GM20000 (cell line): ENCODE data around the gene PPFIA2.

Experiments
- DNase-seq: peaks from one replicate; pipeline ENCODE4 v3.0.0; 2012; ENCODE audit warnings: low spot score
- TF ChIP-seq, protein P1 (sequence below): IDR thresholded peaks from 2 replicates; pipeline ENCODE4 v1.5.1; 2012; ENCODE audit warnings: mild to moderate bottlenecking, control low read depth; ENCODE audit errors: extremely low read depth, missing control alignments

PPFIA2 gene

GRCh38 chr12:81759190-81760051 is at the start of gene PPFIA2:
Gene PPFIA2, minus strand, starts transcription at chr12:81759350.
- DNase-seq: no peak
- TF ChIP-seq, protein P1, sequence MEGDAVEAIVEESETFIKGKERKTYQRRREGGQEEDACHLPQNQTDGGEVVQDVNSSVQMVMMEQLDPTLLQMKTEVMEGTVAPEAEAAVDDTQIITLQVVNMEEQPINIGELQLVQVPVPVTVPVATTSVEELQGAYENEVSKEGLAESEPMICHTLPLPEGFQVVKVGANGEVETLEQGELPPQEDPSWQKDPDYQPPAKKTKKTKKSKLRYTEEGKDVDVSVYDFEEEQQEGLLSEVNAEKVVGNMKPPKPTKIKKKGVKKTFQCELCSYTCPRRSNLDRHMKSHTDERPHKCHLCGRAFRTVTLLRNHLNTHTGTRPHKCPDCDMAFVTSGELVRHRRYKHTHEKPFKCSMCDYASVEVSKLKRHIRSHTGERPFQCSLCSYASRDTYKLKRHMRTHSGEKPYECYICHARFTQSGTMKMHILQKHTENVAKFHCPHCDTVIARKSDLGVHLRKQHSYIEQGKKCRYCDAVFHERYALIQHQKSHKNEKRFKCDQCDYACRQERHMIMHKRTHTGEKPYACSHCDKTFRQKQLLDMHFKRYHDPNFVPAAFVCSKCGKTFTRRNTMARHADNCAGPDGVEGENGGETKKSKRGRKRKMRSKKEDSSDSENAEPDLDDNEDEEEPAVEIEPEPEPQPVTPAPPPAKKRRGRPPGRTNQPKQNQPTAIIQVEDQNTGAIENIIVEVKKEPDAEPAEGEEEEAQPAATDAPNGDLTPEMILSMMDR: no peak

DNA sequence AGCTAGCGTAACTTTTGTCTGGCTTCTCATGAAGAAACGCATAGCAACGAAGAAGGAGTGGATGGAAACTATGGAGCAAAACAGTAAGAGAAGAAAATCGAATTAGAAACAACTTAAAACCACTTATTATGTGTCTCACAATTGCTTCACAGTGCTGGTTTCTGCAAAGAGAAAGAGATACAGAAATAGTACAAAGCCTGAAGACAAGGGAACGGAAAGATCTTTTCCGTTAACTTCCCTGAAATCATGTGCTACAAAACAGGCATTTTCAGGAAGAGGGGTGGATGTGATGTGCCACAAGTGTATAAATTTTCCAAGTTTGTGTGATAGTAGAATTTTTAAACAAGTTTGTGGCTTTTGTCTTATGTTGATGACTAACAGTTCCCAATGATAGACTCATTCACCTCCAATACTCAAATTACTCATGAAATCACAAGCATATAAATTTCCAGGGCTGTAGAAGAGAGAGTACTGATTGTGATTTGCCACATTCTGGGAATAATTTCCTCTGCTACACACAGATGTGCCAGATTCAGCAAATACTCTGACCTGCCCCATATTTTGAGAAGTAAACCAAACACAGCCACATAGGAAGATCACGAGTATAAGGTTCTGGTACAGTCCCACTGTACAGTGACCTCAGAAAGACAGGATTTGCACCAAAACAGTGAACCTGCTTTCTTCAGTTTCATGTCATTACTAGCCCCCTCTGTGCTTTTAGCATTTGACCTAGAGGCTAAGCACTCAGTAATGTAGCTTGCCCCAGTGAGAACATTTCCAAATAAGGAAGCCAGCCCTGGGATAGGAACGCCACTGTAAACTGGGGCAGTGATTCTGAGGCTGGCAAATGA is 41.4 kb upstream of the PPFIA2 start:
- TF ChIP-seq, protein P1: no peak
- DNase-seq: no peak

DNA sequence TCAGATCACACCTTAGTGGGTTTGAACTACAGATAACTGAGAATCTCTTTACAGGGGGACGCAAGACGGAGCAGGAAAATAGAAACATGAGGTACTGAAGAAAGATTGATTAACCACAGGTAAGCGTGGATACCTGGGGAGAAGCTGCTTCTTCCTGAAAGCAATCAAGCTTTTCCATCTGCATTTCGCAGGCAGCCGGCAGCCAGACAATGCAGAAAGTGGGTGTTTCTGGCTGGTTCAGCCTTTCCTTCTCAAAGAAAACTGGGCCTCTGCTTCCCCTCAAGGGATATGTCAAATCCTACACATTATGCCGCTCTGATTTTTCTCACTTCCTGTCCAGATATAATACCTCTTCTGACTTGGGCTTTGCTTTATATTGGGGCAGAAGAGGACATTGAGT is 39.1 kb upstream of the PPFIA2 start:
- DNase-seq: no peak
- TF ChIP-seq, protein P1: no peak

DNA sequence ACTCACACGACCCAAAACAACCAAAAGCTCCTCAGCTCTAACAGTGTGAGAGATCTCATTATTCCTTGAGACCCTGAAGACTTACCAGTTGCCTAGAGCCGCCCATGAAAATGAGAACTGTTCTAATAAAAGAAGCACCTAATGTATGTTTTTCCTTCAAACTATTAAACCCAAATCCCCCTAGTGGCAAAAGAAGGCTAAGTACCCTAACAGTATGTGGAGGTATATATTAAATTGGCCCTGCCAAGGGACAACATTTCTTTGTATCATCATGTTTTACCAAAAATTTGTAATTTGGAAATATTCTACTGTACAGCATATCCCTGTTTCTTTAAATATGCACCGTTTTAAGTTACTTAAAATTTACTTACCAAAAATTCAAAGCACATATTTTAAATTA is 38.0 kb upstream of the PPFIA2 start:
- DNase-seq: no peak
- TF ChIP-seq, protein P1: no peak

GRCh38 chr12:81792666-81793065 is 33.5 kb upstream of the PPFIA2 start:
- DNase-seq: no peak
- TF ChIP-seq, protein P1: no peak

DNA sequence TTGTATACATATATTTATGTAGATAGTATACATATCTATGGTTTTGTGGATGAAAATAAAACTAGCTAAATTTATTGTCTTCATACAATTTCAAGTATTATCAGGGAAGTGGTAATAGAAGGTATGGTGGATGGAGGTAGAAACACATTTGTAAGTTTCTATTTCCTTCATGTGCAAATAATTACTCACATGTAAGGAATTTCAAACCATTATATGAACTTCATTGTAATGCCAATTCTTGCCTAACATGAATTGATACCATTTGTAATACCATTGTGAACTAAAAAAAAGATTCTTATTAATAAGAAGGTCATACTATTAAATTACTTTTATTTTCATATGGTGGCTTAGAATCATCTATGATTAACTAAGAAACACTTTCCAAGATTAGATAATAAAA is 20.1 kb upstream of the PPFIA2 start:
- DNase-seq: no peak
- TF ChIP-seq, protein P1: no peak

GRCh38 chr12:81778719-81779118 is 19.6 kb upstream of the PPFIA2 start:
- no peak for DNase-seq
- TF ChIP-seq, protein P1: no peak
